Panc1 (cell line): ENCODE data around the gene HHAT. TPM values are rescaled to one million over a fixed set of nuclear protein-coding genes. Genes with fewer than 3 reads are reported as not detected.

ENCODE experiments used
- ATAC-seq: fragments of 200-7000 bp; cut with Tn5 transposase; 2 replicates; pipeline ENCODE4 v1.9.1; 2020; ENCODE audit warnings: mild to moderate bottlenecking, moderate library complexity
- BruUV-seq: library from RNA; stranded (reverse); fragments of 400-500 nt; replicated peaks from 2 replicates; lab custom pipeline; 2021; lab: Mats Ljungman, UMichigan
- CTCF ChIA-PET: fragments of 300-600 bp; sonication (Branson Sonifier 250); formaldehyde crosslinking; loops from one replicate; lab custom pipeline; 2022; ENCODE audit warnings: antibody characterized with exemption; lab: Charles Lee
- POLR2A ChIA-PET: fragments of 300-600 bp; sonication (Branson Sonifier 250); formaldehyde crosslinking; loops from one replicate; lab custom pipeline; 2022; ENCODE audit warnings: antibody characterized with exemption; lab: Charles Lee
- DNase-seq: peaks from one replicate; pipeline ENCODE4 v3.0.0-alpha.2; 2010; ENCODE audit warnings: low read depth, low spot score
- H3K27ac ChIP-seq: 2 replicates; pipeline ENCODE4 v1.5.1; 2011; ENCODE audit warnings: mild to moderate bottlenecking, low read length, inconsistent platforms
- H3K27me3 ChIP-seq: fragments of 200-500 bp; sonication (Bioruptor generic); 2 replicates; pipeline ENCODE4 v1.6.0; 2014; ENCODE audit warnings: low read length, inconsistent platforms; ENCODE audit not compliant: control insufficient read depth, insufficient read depth
- H3K36me3 ChIP-seq: fragments of 200-500 bp; sonication (Bioruptor generic); 2 replicates; pipeline ENCODE4 v1.5.1; 2014; ENCODE audit warnings: inconsistent platforms, mild to moderate bottlenecking, low read length, moderate library complexity; ENCODE audit not compliant: control insufficient read depth, insufficient read depth
- H3K4me1 ChIP-seq: 2 replicates; pipeline ENCODE4 v1.5.1; 2011; ENCODE audit warnings: inconsistent platforms, mild to moderate bottlenecking, low read length, moderate library complexity; ENCODE audit not compliant: control insufficient read depth, insufficient read depth
- H3K4me3 ChIP-seq, 2 experiments: 2 replicates each; pipeline ENCODE4 v1.5.1; 2011 to 2012; ENCODE audit warnings: low read depth in 2 of 2, low read length in 2 of 2, mild to moderate bottlenecking in 2 of 2, inconsistent platforms in 1 of 2, moderate library complexity in 1 of 2
- H3K9me3 ChIP-seq: fragments of 200-500 bp; sonication (Bioruptor generic); 2 replicates; pipeline ENCODE4 v1.5.1; 2014; ENCODE audit warnings: low read depth, mild to moderate bottlenecking, inconsistent platforms, low read length, moderate library complexity; ENCODE audit not compliant: control insufficient read depth, insufficient read depth
- POLR2AphosphoS5 ChIP-seq: IDR thresholded peaks from 2 replicates; pipeline ENCODE4 v1.6.1; 2012; ENCODE audit warnings: mild to moderate bottlenecking, low read depth, low read length, moderate library complexity
- REST ChIP-seq, 2 experiments: IDR thresholded peaks; 2 replicates each; pipeline ENCODE4 v1.6.1; 2011 to 2012; ENCODE audit warnings: low read depth in 2 of 2, control low read depth in 1 of 2, low read length in 1 of 2, mild to moderate bottlenecking in 1 of 2, moderate library complexity in 1 of 2; ENCODE audit not compliant: insufficient read depth in 1 of 2
- SIN3A ChIP-seq: IDR thresholded peaks from 2 replicates; pipeline ENCODE4 v1.6.1; 2012; ENCODE audit warnings: low read depth, mild to moderate bottlenecking, low read length, moderate library complexity, borderline replicate concordance; ENCODE audit not compliant: insufficient read depth
- TCF7L2 ChIP-seq: IDR thresholded peaks from 2 replicates; pipeline ENCODE4 v1.6.1; 2011; ENCODE audit warnings: mild to moderate bottlenecking, low read depth, low read length, inconsistent platforms
- in situ Hi-C: cut with HindIII; loops from 2 replicates; pipeline ENCODE4 v1.10.0; 2016; ENCODE audit warnings: low sequenced_read_pairs, low pct_unique_long_range_greater_than_20kb
- intact Hi-C: fragments of 100-400 bp; cut with micrococcal nuclease; formaldehyde crosslinking; loops from one replicate; pipeline ENCODE4 v1.10.0; 2022; ENCODE audit not compliant: unreplicated experiment
- total RNA-seq: library from RNA; stranded (reverse); gene quantifications from one replicate; pipeline ENCODE4 v1.2.1, GENCODE V29; 2021; ENCODE audit not compliant: unreplicated experiment
- TF ChIP-seq, protein P1 (sequence below): fragments of 450-650 bp; IDR thresholded peaks from 2 replicates; pipeline ENCODE4 v1.5.1; 2017; ENCODE audit warnings: mild to moderate bottlenecking

The HHAT gene
- total RNA-seq, 1 experiment from 2014 or later: 2.3 TPM

- in situ Hi-C loops (no loop called here), intact Hi-C loops (no loop called here)
- H3K9me3 ChIP-seq: no peaks in the 10 kb centered on the region
- POLR2A ChIA-PET: interaction anchor here (0.6 kb wide), 1 partner anchor 229 kb away, joined by 3 read pairs; no protein-coding TSS in a partner anchor
- ATAC-seq: no peak
- CTCF ChIA-PET: no interaction called here
- H3K27me3 ChIP-seq: no peaks in the 10 kb centered on the region
- DNase-seq: no peak
- no peaks in the 10 kb centered on the region for H3K36me3 ChIP-seq
- TF ChIP-seq, protein P1, sequence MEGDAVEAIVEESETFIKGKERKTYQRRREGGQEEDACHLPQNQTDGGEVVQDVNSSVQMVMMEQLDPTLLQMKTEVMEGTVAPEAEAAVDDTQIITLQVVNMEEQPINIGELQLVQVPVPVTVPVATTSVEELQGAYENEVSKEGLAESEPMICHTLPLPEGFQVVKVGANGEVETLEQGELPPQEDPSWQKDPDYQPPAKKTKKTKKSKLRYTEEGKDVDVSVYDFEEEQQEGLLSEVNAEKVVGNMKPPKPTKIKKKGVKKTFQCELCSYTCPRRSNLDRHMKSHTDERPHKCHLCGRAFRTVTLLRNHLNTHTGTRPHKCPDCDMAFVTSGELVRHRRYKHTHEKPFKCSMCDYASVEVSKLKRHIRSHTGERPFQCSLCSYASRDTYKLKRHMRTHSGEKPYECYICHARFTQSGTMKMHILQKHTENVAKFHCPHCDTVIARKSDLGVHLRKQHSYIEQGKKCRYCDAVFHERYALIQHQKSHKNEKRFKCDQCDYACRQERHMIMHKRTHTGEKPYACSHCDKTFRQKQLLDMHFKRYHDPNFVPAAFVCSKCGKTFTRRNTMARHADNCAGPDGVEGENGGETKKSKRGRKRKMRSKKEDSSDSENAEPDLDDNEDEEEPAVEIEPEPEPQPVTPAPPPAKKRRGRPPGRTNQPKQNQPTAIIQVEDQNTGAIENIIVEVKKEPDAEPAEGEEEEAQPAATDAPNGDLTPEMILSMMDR: no peak
- TF ChIP-seq POLR2AphosphoS5 (no peak), SIN3A (no peak), REST (IDR thresholded peaks at IDR 0.05; ENCODE audit: insufficient read depth in 1 of 2, low read depth in 2 of 2, low read length in 1 of 2) (no peak), TCF7L2 (no peak)
- H3K27ac ChIP-seq: no peak overlapping the region
- no peak overlapping the region for H3K4me3 ChIP-seq
- peaks cover 5% of the 10 kb centered on the region for H3K4me1 ChIP-seq
- BruUV-seq: no TSS peak
Measured at GRCh38 chr1:210378736-210379135, 50.0 kb downstream of the HHAT start.

- no TSS peak for BruUV-seq
- Histone ChIP-seq H3K9me3 (no peaks in the 10 kb centered on the region), H3K27me3 (no peaks in the 10 kb centered on the region), H3K4me1 (no peaks in the 10 kb centered on the region), H3K4me3 (no peak overlapping the region), H3K36me3 (no peaks in the 10 kb centered on the region), H3K27ac (no peak overlapping the region)
- ATAC-seq (no peak), DNase-seq (no peak)
- ChIA-PET POLR2A (no interaction called here), CTCF (no interaction called here)
- intact Hi-C loops: no loop called here
- TF ChIP-seq TCF7L2 (no peak), POLR2AphosphoS5 (no peak)
- in situ Hi-C loops: no loop called here
Measured at GRCh38 chr1:210381934-210382333, 53.2 kb downstream of the HHAT start.

GRCh38 chr1:210384625-210385024 is 55.9 kb downstream of the HHAT start:
- BruUV-seq: no TSS peak
- POLR2A ChIA-PET: no interaction called here

More at GRCh38 chr1:210384625-210385024, 55.9 kb downstream of the HHAT start:
- CTCF ChIA-PET: interaction anchor here (0.6 to 0.9 kb wide), 2 partner anchors 11 to 19 kb away, joined by 3 to 4 read pairs; no protein-coding TSS in a partner anchor
- no peaks in the 10 kb centered on the region for H3K4me1 ChIP-seq
- H3K27me3 ChIP-seq: no peaks in the 10 kb centered on the region
- TF ChIP-seq POLR2AphosphoS5: no peak
- no peak for TF ChIP-seq TCF7L2
- TF ChIP-seq, protein P1: no peak
- TF ChIP-seq REST (IDR thresholded peaks at IDR 0.05; ENCODE audit: insufficient read depth in 1 of 2, low read depth in 2 of 2, low read length in 1 of 2): no peak
- TF ChIP-seq SIN3A: no peak
- ATAC-seq: no peak
- H3K9me3 ChIP-seq: no peaks in the 10 kb centered on the region
- in situ Hi-C loops: no loop called here
- no peak overlapping the region for H3K27ac ChIP-seq
- no peak overlapping the region for H3K4me3 ChIP-seq
- intact Hi-C loops: no loop called here
- H3K36me3 ChIP-seq: no peaks in the 10 kb centered on the region
- no peak for DNase-seq
